Measurements from ENCODE around the gene UBXN11. TPM values are rescaled to one million over a fixed set of nuclear protein-coding genes. Genes with fewer than 3 reads are reported as not detected.
"Not testable (repeated sequence)": the region's sequence is repeated elsewhere in the genome, so short reads cannot be mapped to it uniquely, and the experiment has no call there.

The UBXN11 gene
- total RNA-seq, 8 experiments from 2014 or later, result 5.0 to 28.2 (median 13.7) TPM

GRCh38 chr1:26349188-26349876, 42.9 kb upstream of the UBXN11 start:
- ATAC-seq (replicated peaks in 6 of 8), result peak in 3 of 8 experiments; percentile 86 to 94 (median 93)
- 0 to 100% (median 69%) methylated on average over 1 to 7 of the region's 7 CpGs; no CpG with 5 or more reads in 2 of the 10 experiments for WGBS, 10 experiments
- Histone ChIP-seq H3K4me1 (replicated peaks in 1 of 2) (peaks cover 12 to 22% of the 10 kb centered on the region in 2 donors), H3K4me3 (no peak overlapping the region), H3K27ac (no peak overlapping the region)
- in situ Hi-C loops (cut with MboI; ENCODE audit: low pct_unique_long_range_greater_than_20kb in 2 of 9, low sequenced_read_pairs in 9 of 9, unreplicated experiment in 9 of 9), result no loop called here

- 46 to 92% (median 87%) methylated on average over 2 to 10 of the region's 10 CpGs; no CpG with 5 or more reads in 3 of the 10 experiments for WGBS, 10 experiments
- Histone ChIP-seq H3K27ac (no peak overlapping the region), H3K4me3 (no peak overlapping the region), H3K4me1 (replicated peaks in 1 of 2) (peaks cover 4 to 10% of the 10 kb centered on the region in 2 donors)
- ATAC-seq (replicated peaks in 6 of 8), result no peak
- in situ Hi-C loops (cut with MboI; ENCODE audit: low pct_unique_long_range_greater_than_20kb in 2 of 9, low sequenced_read_pairs in 9 of 9, unreplicated experiment in 9 of 9), result no loop called here
Observed at GRCh38 chr1:26346274-26347033, 40.0 kb upstream of the UBXN11 start.

GRCh38 chr1:26345718-26346117, 39.3 kb upstream of the UBXN11 start:
- ATAC-seq (replicated peaks in 6 of 8), result peak in 4 of 8 experiments; percentile 3 to 29 (median 20)
- H3K4me1 ChIP-seq (replicated peaks in 1 of 2), result peaks cover 0 to 3% of the 10 kb centered on the region in 2 donors
- in situ Hi-C loops (cut with MboI; ENCODE audit: low pct_unique_long_range_greater_than_20kb in 2 of 9, low sequenced_read_pairs in 9 of 9, unreplicated experiment in 9 of 9), result no loop called here
- no peak overlapping the region for H3K4me3 ChIP-seq
- no peak overlapping the region for H3K27ac ChIP-seq
- WGBS, 10 experiments, result 83 to 91% (median 89%) methylated on average over 1 to 7 of the region's 15 CpGs; no CpG with 5 or more reads in 7 of the 10 experiments

GRCh38 chr1:26344147-26344920, 37.9 kb upstream of the UBXN11 start:
- peak in 2 of 8 experiments; percentile 11 to 12 for ATAC-seq (replicated peaks in 6 of 8)
- in situ Hi-C loops (cut with MboI; ENCODE audit: low pct_unique_long_range_greater_than_20kb in 2 of 9, low sequenced_read_pairs in 9 of 9, unreplicated experiment in 9 of 9), result no loop called here
- no peak overlapping the region for H3K4me3 ChIP-seq
- H3K4me1 ChIP-seq (replicated peaks in 1 of 2), result no peaks in the 10 kb centered on the region
- WGBS, 10 experiments, result 90 to 95% (median 93%) methylated on average over 2 to 11 of the region's 15 CpGs; no CpG with 5 or more reads in 7 of the 10 experiments
- H3K27ac ChIP-seq, result no peak overlapping the region

- no peak overlapping the region for H3K4me3 ChIP-seq
- WGBS, 10 experiments, result 47 to 100% (median 84%) methylated on average over 1 to 4 of the region's 4 CpGs; no CpG with 5 or more reads in 3 of the 10 experiments
- H3K4me1 ChIP-seq (replicated peaks in 1 of 2), result peaks cover 11 to 15% of the 10 kb centered on the region in 2 donors
- H3K27ac ChIP-seq, result no peak overlapping the region
- in situ Hi-C loops (cut with MboI; ENCODE audit: low pct_unique_long_range_greater_than_20kb in 2 of 9, low sequenced_read_pairs in 9 of 9, unreplicated experiment in 9 of 9), result no loop called here
- ATAC-seq (replicated peaks in 6 of 8), result no peak
Observed at GRCh38 chr1:26340047-26340481, 33.6 kb upstream of the UBXN11 start.

DNA sequence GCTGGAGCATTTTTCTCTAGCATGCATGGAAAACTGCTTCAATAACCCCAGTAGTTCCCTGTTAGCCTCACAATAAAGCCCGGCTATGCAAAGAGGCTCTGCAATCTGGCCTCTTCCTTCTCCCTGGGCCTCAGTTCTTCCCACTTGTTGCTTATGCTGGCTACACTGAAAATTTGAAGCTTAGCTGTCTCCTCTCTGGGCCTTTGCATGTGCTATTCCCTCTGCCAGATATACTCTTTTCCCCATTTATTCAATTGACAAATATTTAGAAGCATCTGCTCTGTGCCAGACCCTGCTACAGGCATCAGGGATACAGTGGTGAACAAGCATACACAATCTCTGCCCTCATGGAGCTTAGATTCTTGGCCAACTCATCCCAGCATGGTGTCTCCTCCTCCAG, 32.2 kb upstream of the UBXN11 start:
- ATAC-seq (replicated peaks in 6 of 8), result no peak
- no peak overlapping the region for H3K4me3 ChIP-seq
- 56 to 100% (median 83%) methylated on average over 1 of the region's 1 CpG; no CpG with 5 or more reads in 4 of the 10 experiments for WGBS, 10 experiments
- in situ Hi-C loops (cut with MboI; ENCODE audit: low pct_unique_long_range_greater_than_20kb in 2 of 9, low sequenced_read_pairs in 9 of 9, unreplicated experiment in 9 of 9), result no loop called here
- no peak overlapping the region for H3K27ac ChIP-seq
- peaks cover 11 to 15% of the 10 kb centered on the region in 2 donors for H3K4me1 ChIP-seq (replicated peaks in 1 of 2)

DNA sequence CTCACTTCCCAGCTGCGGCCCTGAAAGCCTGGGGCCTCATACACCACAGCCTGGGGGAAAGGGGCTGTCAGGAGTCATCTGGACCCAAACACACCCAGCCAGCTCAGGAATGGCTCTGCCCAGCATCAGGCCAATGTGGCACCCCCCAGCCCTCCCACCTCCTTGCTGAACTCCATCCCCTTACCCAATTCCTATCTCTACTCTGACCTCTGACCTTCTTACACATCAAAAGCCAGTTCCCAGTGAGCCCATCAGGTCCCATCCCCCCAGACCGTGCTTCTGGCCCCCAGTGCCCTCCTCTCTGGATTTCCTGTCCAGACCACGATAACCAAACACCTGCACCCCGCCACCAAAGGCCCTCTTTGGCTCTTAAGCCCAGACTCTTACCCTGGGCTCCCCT, 31.2 kb upstream of the UBXN11 start:
- Histone ChIP-seq H3K4me1 (replicated peaks in 1 of 2) (peaks cover 11 to 15% of the 10 kb centered on the region in 2 donors), H3K4me3 (no peak overlapping the region), H3K27ac (no peak overlapping the region)
- no peak for ATAC-seq (replicated peaks in 6 of 8)
- WGBS, 10 experiments, result 77 to 80% methylated on average over 1 to 4 of the region's 4 CpGs; no CpG with 5 or more reads in 8 of the 10 experiments
- in situ Hi-C loops (cut with MboI; ENCODE audit: low pct_unique_long_range_greater_than_20kb in 2 of 9, low sequenced_read_pairs in 9 of 9, unreplicated experiment in 9 of 9), result no loop called here

DNA sequence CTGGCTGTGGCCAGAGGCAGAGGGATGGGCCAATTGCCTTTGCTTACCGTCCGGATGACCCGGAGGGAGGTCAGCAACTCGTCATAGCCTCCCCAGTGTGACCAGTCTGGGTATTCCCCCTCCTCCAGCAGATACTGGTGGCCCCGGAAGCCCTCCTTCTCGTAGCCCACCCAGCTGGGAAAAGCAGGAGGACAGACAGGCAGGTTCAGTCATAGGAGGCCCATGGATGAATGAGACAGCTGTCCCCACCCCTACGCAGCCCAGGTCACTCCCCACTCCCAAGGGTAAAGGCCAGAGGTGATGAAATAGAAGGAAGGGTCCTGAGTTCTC, 30.7 kb upstream of the UBXN11 start:
- in situ Hi-C loops (cut with MboI; ENCODE audit: low pct_unique_long_range_greater_than_20kb in 2 of 9, low sequenced_read_pairs in 9 of 9, unreplicated experiment in 9 of 9), result no loop called here
- Histone ChIP-seq H3K4me3 (no peak overlapping the region), H3K27ac (no peak overlapping the region), H3K4me1 (replicated peaks in 1 of 2) (peaks cover 11 to 15% of the 10 kb centered on the region in 2 donors)
- no peak for ATAC-seq (replicated peaks in 6 of 8)
- WGBS, 10 experiments, result 76 to 100% (median 96%) methylated on average over 1 to 5 of the region's 7 CpGs; no CpG with 5 or more reads in 6 of the 10 experiments

DNA sequence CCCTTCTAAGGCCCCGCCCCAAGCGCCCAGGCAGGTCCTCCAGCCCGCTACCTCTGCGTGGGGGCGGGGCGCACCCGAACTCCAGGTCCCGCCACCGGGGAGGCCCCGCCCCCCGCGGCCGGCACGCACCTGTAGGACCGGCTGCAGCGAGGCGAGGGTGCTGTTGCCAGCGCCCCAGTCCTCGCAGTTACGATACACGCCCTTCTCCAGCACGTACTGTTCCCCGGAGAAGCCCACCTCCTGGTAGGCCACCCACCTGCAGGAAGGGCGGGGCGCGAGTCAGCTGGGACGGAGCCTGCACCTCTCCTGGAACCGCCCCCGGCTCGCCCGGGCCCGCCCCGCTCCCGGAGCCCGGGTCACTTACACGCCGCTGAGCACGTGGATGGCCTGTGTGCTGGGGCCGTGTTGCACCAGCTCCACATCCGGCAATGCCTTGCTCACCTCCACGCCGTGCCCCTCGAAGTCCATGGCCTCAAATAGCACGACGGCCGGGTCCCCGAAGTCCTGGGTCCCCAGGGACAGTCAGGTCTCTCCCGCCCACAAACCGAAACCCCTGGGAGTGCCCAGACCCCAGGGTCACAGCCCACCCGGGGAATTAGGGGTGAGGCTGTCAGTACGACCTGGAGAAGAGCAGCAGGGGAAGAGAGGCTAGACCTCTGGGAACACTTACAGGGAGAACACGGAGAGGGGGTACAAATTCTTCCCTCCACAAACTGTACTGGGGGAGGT, 30.2 kb upstream of the UBXN11 start:
- Histone ChIP-seq H3K4me3 (peak overlapping the region; percentile 42 to 64 (median 49)), H3K27ac (peak overlapping the region in 1 of 2 donors; percentile 15), H3K4me1 (replicated peaks in 1 of 2) (peaks cover 11 to 15% of the 10 kb centered on the region in 2 donors)
- ATAC-seq (replicated peaks in 6 of 8), result peak; percentile 88 to 93 (median 92)
- WGBS, 10 experiments, result 36 to 67% (median 62%) methylated on average over 2 to 17 of the region's 52 CpGs; no CpG with 5 or more reads in 5 of the 10 experiments
- in situ Hi-C loops (cut with MboI; ENCODE audit: low pct_unique_long_range_greater_than_20kb in 2 of 9, low sequenced_read_pairs in 9 of 9, unreplicated experiment in 9 of 9), result no loop called here

DNA sequence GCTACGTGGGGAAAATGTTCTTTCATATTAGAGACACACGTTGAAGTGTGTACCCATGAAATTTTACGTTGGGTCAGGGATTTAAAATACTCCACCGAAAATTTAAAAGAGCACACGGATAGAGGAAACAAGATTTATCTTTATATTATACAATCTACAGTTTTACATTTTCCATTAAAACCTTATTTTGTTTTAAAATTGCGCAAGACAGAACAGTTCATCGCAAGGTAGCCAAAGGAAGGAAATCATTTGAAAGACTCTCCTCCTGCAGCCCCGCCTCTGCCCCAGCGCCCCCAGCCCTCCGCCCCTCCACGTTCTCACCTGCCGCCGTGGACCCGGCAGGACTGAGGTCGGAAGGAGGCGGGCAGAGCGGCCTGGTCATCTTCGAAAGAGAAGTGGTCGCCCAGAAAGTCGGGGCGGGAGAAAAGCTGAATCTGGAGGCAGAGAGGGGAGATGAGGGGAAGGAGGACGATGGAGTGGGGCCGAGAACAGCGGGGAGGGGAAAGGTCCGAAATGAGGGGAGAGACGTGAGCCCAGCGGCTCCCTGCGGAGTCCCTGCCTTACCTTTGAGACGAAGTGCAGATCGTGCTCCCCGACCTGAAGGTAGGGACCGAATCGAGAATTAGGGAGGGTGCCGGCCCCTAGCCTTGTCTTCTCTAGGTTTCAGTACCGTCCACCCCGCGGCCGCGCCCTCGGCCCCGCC, 29.5 kb upstream of the UBXN11 start:
- Histone ChIP-seq H3K27ac (peak overlapping the region in 1 of 2 donors; percentile 15), H3K4me3 (peak overlapping the region; percentile 42 to 64 (median 49)), H3K4me1 (replicated peaks in 1 of 2) (peaks cover 11 to 15% of the 10 kb centered on the region in 2 donors)
- in situ Hi-C loops (cut with MboI; ENCODE audit: low pct_unique_long_range_greater_than_20kb in 2 of 9, low sequenced_read_pairs in 9 of 9, unreplicated experiment in 9 of 9), result no loop called here
- 9 to 50% (median 21%) methylated on average over 1 to 28 of the region's 41 CpGs; no CpG with 5 or more reads in 1 of the 10 experiments for WGBS, 10 experiments
- peak in 4 of 8 experiments; percentile 35 to 88 (median 40) for ATAC-seq (replicated peaks in 6 of 8)

- H3K27ac ChIP-seq; H3K4me3 ChIP-seq; in situ Hi-C loops (cut with MboI; ENCODE audit: low pct_unique_long_range_greater_than_20kb in 2 of 9, low sequenced_read_pairs in 9 of 9, unreplicated experiment in 9 of 9); ATAC-seq (replicated peaks in 6 of 8): not testable (repeated sequence)
- H3K4me1 ChIP-seq (replicated peaks in 1 of 2), result peaks cover 11 to 15% of the 10 kb centered on the region in 2 donors
- 57 to 96% (median 87%) methylated on average over 2 to 8 of the region's 8 CpGs; no CpG with 5 or more reads in 4 of the 10 experiments for WGBS, 10 experiments
Observed at GRCh38 chr1:26333312-26333711, 26.9 kb upstream of the UBXN11 start.

DNA sequence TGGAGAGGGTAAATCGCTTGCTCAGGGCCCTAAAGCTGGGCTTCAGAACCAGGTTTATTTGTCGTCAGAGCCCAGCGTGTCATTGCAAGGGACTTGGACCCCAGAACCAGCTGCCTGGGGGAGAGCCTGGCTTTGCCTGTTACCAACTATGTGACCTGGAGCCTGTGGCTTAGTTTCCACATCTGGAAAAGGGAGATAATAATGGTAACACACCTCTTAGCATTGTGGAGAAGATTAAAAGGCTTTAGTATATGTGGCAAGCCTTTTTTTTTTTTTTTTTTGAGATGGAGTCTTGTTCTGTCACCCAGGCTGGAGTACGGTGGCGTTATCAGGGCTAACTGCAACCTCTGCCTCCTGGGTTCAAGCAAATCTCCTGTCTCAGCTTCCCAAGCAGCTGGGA, 23.8 kb upstream of the UBXN11 start:
- ATAC-seq (replicated peaks in 6 of 8), result no peak
- Histone ChIP-seq H3K4me1 (replicated peaks in 1 of 2) (peaks cover under 1 to 1% of the 10 kb centered on the region in 2 donors), H3K27ac (no peak overlapping the region), H3K4me3 (no peak overlapping the region)
- 90 to 100% (median 94%) methylated on average over 1 to 5 of the region's 5 CpGs; no CpG with 5 or more reads in 6 of the 10 experiments for WGBS, 10 experiments
- in situ Hi-C loops (cut with MboI; ENCODE audit: low pct_unique_long_range_greater_than_20kb in 2 of 9, low sequenced_read_pairs in 9 of 9, unreplicated experiment in 9 of 9), result no loop called here
